HepG2 (cell line): ENCODE results near the gene FCRLA. TPM values are rescaled to one million over a fixed set of nuclear protein-coding genes. Genes with fewer than 3 reads are reported as not detected.

Experiments
- ATAC-seq: fragments of 200-7000 bp; cut with Tn5 transposase; 3 replicates; pipeline ENCODE4 v1.9.1; 2020; ENCODE audit warnings: mild to moderate bottlenecking, moderate library complexity
- BruUV-seq: library from RNA; stranded (reverse); fragments of 400-500 nt; replicated peaks from 2 replicates; lab custom pipeline; 2021; lab: Mats Ljungman, UMichigan
- CTCF ChIA-PET: fragments of 300-600 bp; formaldehyde crosslinking; extraction: SDS; loops from one replicate; lab custom pipeline; 2021; ENCODE audit warnings: low total read pairs, inconsistent platforms, low intra/inter-chr PET ratio; lab: Yijun Ruan, JAX
- POLR2A ChIA-PET: fragments of 350-600 bp; sonication (Branson Sonifier 250); formaldehyde crosslinking; loops from one replicate; lab custom pipeline; 2020; ENCODE audit warnings: antibody characterized with exemption, inconsistent platforms; lab: Yijun Ruan, JAX
- DNase-seq: peaks from one replicate; pipeline ENCODE4 v3.0.0-alpha.2; 2015; ENCODE audit warnings: low spot score
- FAIRE-seq: peaks from 3 replicates; lab custom pipeline; 2011; peaks lifted over from hg19 to GRCh38; lab: Jason Lieb, UNC
- H2AFZ ChIP-seq: one replicate; pipeline ENCODE4 v1.6.1; 2011; ENCODE audit warnings: low read length, inconsistent platforms
- H3K27ac ChIP-seq: fragments of 300-600 bp; 3 replicates; pipeline ENCODE4 v1.8.0; 2011; ENCODE audit warnings: mixed run types, mild to moderate bottlenecking, mixed read lengths, low read length, inconsistent platforms; ENCODE audit not compliant: insufficient read depth; ENCODE audit errors: extremely low read length
- H3K27me3 ChIP-seq, 2 experiments: fragments of 200-600 bp in 1 of 2; 2 replicates in 1 of 2; 3 replicates in 1 of 2; pipeline versions ENCODE4 v1.6.0 to v1.8.0; 2011; ENCODE audit warnings: low read length in 2 of 2, mild to moderate bottlenecking in 2 of 2, moderate library complexity in 2 of 2, inconsistent platforms in 1 of 2; ENCODE audit not compliant: insufficient read depth in 2 of 2, control insufficient read depth in 1 of 2
- H3K36me3 ChIP-seq, 2 experiments: fragments of 200-600 bp in 1 of 2; replicated peaks in 1 of 2; 2 replicates in 1 of 2; 3 replicates in 1 of 2; pipeline versions ENCODE4 v1.5.1 to v1.8.0; 2011; ENCODE audit warnings: low read length in 2 of 2, inconsistent platforms in 1 of 2; ENCODE audit not compliant: insufficient read depth in 2 of 2, control insufficient read depth in 1 of 2
- H3K4me1 ChIP-seq: 2 replicates; pipeline ENCODE4 v1.5.1; 2012; ENCODE audit warnings: low read length, inconsistent platforms; ENCODE audit not compliant: insufficient read depth
- H3K4me2 ChIP-seq: 2 replicates; pipeline ENCODE4 v1.6.0; 2011; ENCODE audit warnings: low read depth, low read length, inconsistent platforms
- H3K4me3 ChIP-seq, 3 experiments: fragments of 200-600 bp in 1 of 3; sonication (generic), shearing (Covaris generic) in 1 of 3; replicated peaks in 1 of 3; 2 replicates each; pipeline ENCODE4 v1.5.1; 2011 to 2016; ENCODE audit warnings: low read length in 3 of 3, inconsistent platforms in 2 of 3, low read depth in 2 of 3, mild to moderate bottlenecking in 2 of 3, control low read depth in 1 of 3, mixed read lengths in 1 of 3; ENCODE audit not compliant: insufficient read depth in 1 of 3
- H3K79me2 ChIP-seq: one replicate; pipeline ENCODE4 v1.6.1; 2011; ENCODE audit warnings: low read length, inconsistent platforms; ENCODE audit not compliant: insufficient read depth
- H3K9ac ChIP-seq: 2 replicates; pipeline ENCODE4 v1.6.0; 2011; ENCODE audit warnings: mild to moderate bottlenecking, low read depth, low read length, inconsistent platforms; ENCODE audit not compliant: insufficient read depth
- H3K9me3 ChIP-seq: 2 replicates; pipeline ENCODE4 v1.5.1; 2012; ENCODE audit warnings: mild to moderate bottlenecking, low read length
- H4K20me1 ChIP-seq: 2 replicates; pipeline ENCODE4 v1.6.0; 2011; ENCODE audit warnings: inconsistent platforms, mild to moderate bottlenecking, low read length, moderate library complexity; ENCODE audit not compliant: insufficient read depth
- MAFF ChIP-seq: IDR thresholded peaks from 2 replicates; pipeline ENCODE4 v1.6.1; 2011; ENCODE audit warnings: low read depth, low read length, improper control_type of control experiment
- MZF1 ChIP-seq: sonication (generic); formaldehyde crosslinking; IDR thresholded peaks from 2 replicates; pipeline ENCODE4 v1.8.1; 2023; ENCODE audit warnings: mild to moderate bottlenecking, missing genetic modification reagents, borderline replicate concordance
- NFATC3 ChIP-seq: sonication (generic); formaldehyde crosslinking; IDR thresholded peaks from 2 replicates; pipeline ENCODE4 v1.5.1; 2020; ENCODE audit warnings: mild to moderate bottlenecking, missing genetic modification reagents
- POLR2AphosphoS5 ChIP-seq: IDR thresholded peaks from 2 replicates; pipeline ENCODE4 v1.6.1; 2012; ENCODE audit warnings: low read depth, low read length
- PRPF4 ChIP-seq: fragments of 200-400 bp; formaldehyde crosslinking; IDR thresholded peaks from 2 replicates; pipeline ENCODE4 v1.6.1; 2016; ENCODE audit warnings: low read length, low read depth; ENCODE audit not compliant: poor library complexity, severe bottlenecking
- RAD21 ChIP-seq: fragments of 450-650 bp; formaldehyde crosslinking; IDR thresholded peaks from 2 replicates; pipeline ENCODE4 v1.5.0; 2020; ENCODE audit warnings: mild to moderate bottlenecking
- RNF2 ChIP-seq: fragments of 450-650 bp; conservative IDR thresholded peaks from 2 replicates; pipeline ENCODE4 v1.6.1; 2016; ENCODE audit warnings: low read depth
- SOX5 ChIP-seq: IDR thresholded peaks from 2 replicates; pipeline ENCODE4 v1.6.1; 2016; ENCODE audit warnings: borderline replicate concordance
- THYN1 ChIP-seq: sonication (generic); formaldehyde crosslinking; IDR thresholded peaks from 2 replicates; pipeline ENCODE4 v1.8.1; 2023; ENCODE audit warnings: low read depth, mild to moderate bottlenecking, moderate library complexity, missing genetic modification reagents, borderline replicate concordance
- U2AF2 ChIP-seq: fragments of 200-400 bp; formaldehyde crosslinking; IDR thresholded peaks from 2 replicates; pipeline ENCODE4 v1.6.1; 2017; ENCODE audit warnings: low read depth, mild to moderate bottlenecking, low read length
- ZNF160 ChIP-seq: sonication (generic); formaldehyde crosslinking; IDR thresholded peaks from 2 replicates; pipeline ENCODE4 v1.8.0; 2022; ENCODE audit warnings: mild to moderate bottlenecking, inconsistent platforms, missing genetic modification reagents
- ZNF629 ChIP-seq: sonication (generic); formaldehyde crosslinking; conservative IDR thresholded peaks from 2 replicates; pipeline ENCODE4 v1.5.0; 2020; ENCODE audit warnings: missing genetic modification reagents
- ZNF839 ChIP-seq: sonication (generic); formaldehyde crosslinking; IDR thresholded peaks from 2 replicates; pipeline ENCODE4 v1.4.0; 2020; ENCODE audit warnings: missing genetic modification reagents, mild to moderate bottlenecking, borderline replicate concordance
- ZSCAN30 ChIP-seq: sonication (generic); formaldehyde crosslinking; IDR thresholded peaks from 2 replicates; pipeline ENCODE4 v1.5.0; 2020; ENCODE audit warnings: mild to moderate bottlenecking, missing genetic modification reagents
- WGBS: methylation state at CpG from one replicate; pipeline ENCODE4 v1.1.6; 2017; ENCODE audit warnings: low lambda C conversion rate; 5-methylcytosine and 5-hydroxymethylcytosine counted together
- in situ Hi-C: cut with HindIII; loops from 2 replicates; pipeline ENCODE4 v1.10.0; 2017; ENCODE audit warnings: low pct_unique_long_range_greater_than_20kb; ENCODE audit not compliant: extremely low pct_ligation_motif_present
- intact Hi-C: fragments of 100-400 bp; cut with micrococcal nuclease; formaldehyde crosslinking; loops from one replicate; pipeline ENCODE4 v1.10.0; 2022; ENCODE audit not compliant: unreplicated experiment
- polyA plus RNA-seq, 8 experiments: library from polyadenylated mRNA; depleted of rRNA in 3 of 8; stranded (reverse) in 7 of 8; unstranded in 1 of 8; fragments of >200 nt; fragmentation: Illumina TruSeq in 4 of 8; extraction: Trizol in 4 of 8; gene quantifications; 2 replicates each; pipeline versions ENCODE4 v1.2.1 to v1.2.3, GENCODE V29; 2011 to 2016; ENCODE audit warnings: low read depth in 4 of 8, missing spikeins in 1 of 8, mixed read lengths in 1 of 8; ENCODE audit not compliant: insufficient read depth in 1 of 8
- total RNA-seq, 5 experiments: library from RNA; depleted of rRNA; stranded (reverse); fragments of >200 nt; fragmentation: Illumina TruSeq; extraction: Trizol; gene quantifications; 2 replicates each; pipeline ENCODE4 v1.2.3, GENCODE V29; 2016; ENCODE audit warnings: low read depth in 1 of 5
- TF ChIP-seq, protein P1 (sequence below): sonication (generic); formaldehyde crosslinking; IDR thresholded peaks from 2 replicates; pipeline ENCODE4 v1.5.0; 2020; ENCODE audit warnings: missing genetic modification reagents
- TF ChIP-seq, protein P2 (sequence below), 2 experiments: IDR thresholded peaks; 2 replicates each; pipeline ENCODE4 v1.6.1; 2011 to 2012; ENCODE audit warnings: low read length in 2 of 2, borderline replicate concordance in 1 of 2, low read depth in 1 of 2, mild to moderate bottlenecking in 1 of 2, moderate library complexity in 1 of 2
- TF ChIP-seq, protein P3 (sequence below): sonication (generic); formaldehyde crosslinking; IDR thresholded peaks from 2 replicates; pipeline ENCODE4 v1.9.0; 2022; ENCODE audit warnings: missing genetic modification reagents, mild to moderate bottlenecking, borderline replicate concordance

The FCRLA gene
- total and polyA plus RNA-seq, 2 of the 13 experiments (the other 11 are each of a cell fraction or from before 2014, with no cell fraction given): not detected

DNA sequence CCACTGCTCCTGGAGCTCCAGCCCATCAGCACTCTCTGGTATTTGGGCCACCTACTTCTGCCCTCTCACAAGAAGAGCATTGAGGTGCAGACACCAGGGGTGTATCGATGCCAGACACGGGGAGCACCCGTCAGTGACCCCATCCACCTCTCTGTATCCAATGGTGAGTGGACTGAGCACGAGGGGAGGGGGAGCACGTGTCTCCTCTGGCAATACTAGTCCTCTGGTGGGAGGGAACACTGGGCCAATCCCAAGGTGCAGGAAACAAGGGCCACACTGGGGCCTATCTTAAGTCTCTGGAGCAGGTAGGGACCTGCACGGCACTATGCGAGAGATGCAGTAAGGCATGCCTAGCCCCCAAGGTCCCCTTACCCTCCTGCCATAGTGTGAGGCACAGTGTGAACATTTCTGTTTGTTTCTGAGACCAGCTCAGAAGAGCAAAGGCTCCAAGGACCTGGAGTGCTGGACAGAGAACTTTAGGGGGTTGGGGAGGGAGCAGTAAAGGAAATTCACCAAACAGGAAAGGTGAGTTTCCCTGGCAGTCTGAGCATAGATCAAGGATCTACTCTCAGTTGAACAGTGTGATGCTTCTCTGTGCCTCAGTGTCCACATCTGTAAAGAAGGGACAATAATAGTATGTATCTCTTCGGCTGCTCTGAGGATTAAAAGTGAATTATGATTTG, 16.6 kb downstream of the FCRLA start:
- H3K4me2 ChIP-seq: no peak overlapping the region
- FAIRE-seq: no peak
- CTCF ChIA-PET: no interaction called here

More for the DNA sequence above, 16.6 kb downstream of the FCRLA start:
- 75% methylated on average over 3 of the region's 8 CpGs for WGBS
- Histone ChIP-seq H3K9ac (no peak overlapping the region), H2AFZ (no peak overlapping the region), H3K27me3 (peaks cover 3 to 34% of the 10 kb centered on the region in 2 experiments; a peak in 4 of 5 replicates), H3K4me3 (no peak overlapping the region), H3K79me2 (no peaks in the 10 kb centered on the region), H3K4me1 (peaks cover 19% of the 10 kb centered on the region), H3K27ac (no peak overlapping the region), H3K9me3 (no peaks in the 10 kb centered on the region), H4K20me1 (no peaks in the 10 kb centered on the region), H3K36me3 (no peaks in the 10 kb centered on the region)
- DNase-seq (no peak), ATAC-seq (no peak)
- TF ChIP-seq ZNF160 (CRISPR knock-in tag) (no peak), SOX5 (CRISPR knock-in tag) (no peak), ZNF839 (CRISPR knock-in tag) (no peak), RAD21 (CRISPR knock-in tag) (no peak), RNF2 (no peak), POLR2AphosphoS5 (no peak), NFATC3 (CRISPR knock-in tag) (no peak), MAFF (no peak), ZNF629 (CRISPR knock-in tag) (no peak), ZSCAN30 (no peak), THYN1 (CRISPR knock-in tag) (no peak), PRPF4 (no peak), MZF1 (CRISPR knock-in tag) (no peak), U2AF2 (no peak)
- TF ChIP-seq, protein P1, sequence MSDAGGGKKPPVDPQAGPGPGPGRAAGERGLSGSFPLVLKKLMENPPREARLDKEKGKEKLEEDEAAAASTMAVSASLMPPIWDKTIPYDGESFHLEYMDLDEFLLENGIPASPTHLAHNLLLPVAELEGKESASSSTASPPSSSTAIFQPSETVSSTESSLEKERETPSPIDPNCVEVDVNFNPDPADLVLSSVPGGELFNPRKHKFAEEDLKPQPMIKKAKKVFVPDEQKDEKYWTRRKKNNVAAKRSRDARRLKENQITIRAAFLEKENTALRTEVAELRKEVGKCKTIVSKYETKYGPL: no peak
- TF ChIP-seq, protein P2, sequence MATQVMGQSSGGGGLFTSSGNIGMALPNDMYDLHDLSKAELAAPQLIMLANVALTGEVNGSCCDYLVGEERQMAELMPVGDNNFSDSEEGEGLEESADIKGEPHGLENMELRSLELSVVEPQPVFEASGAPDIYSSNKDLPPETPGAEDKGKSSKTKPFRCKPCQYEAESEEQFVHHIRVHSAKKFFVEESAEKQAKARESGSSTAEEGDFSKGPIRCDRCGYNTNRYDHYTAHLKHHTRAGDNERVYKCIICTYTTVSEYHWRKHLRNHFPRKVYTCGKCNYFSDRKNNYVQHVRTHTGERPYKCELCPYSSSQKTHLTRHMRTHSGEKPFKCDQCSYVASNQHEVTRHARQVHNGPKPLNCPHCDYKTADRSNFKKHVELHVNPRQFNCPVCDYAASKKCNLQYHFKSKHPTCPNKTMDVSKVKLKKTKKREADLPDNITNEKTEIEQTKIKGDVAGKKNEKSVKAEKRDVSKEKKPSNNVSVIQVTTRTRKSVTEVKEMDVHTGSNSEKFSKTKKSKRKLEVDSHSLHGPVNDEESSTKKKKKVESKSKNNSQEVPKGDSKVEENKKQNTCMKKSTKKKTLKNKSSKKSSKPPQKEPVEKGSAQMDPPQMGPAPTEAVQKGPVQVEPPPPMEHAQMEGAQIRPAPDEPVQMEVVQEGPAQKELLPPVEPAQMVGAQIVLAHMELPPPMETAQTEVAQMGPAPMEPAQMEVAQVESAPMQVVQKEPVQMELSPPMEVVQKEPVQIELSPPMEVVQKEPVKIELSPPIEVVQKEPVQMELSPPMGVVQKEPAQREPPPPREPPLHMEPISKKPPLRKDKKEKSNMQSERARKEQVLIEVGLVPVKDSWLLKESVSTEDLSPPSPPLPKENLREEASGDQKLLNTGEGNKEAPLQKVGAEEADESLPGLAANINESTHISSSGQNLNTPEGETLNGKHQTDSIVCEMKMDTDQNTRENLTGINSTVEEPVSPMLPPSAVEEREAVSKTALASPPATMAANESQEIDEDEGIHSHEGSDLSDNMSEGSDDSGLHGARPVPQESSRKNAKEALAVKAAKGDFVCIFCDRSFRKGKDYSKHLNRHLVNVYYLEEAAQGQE (IDR thresholded peaks at IDR 0.05; ENCODE audit: borderline replicate concordance in 1 of 2, low read depth in 1 of 2, low read length in 2 of 2): no peak
- TF ChIP-seq, protein P3, sequence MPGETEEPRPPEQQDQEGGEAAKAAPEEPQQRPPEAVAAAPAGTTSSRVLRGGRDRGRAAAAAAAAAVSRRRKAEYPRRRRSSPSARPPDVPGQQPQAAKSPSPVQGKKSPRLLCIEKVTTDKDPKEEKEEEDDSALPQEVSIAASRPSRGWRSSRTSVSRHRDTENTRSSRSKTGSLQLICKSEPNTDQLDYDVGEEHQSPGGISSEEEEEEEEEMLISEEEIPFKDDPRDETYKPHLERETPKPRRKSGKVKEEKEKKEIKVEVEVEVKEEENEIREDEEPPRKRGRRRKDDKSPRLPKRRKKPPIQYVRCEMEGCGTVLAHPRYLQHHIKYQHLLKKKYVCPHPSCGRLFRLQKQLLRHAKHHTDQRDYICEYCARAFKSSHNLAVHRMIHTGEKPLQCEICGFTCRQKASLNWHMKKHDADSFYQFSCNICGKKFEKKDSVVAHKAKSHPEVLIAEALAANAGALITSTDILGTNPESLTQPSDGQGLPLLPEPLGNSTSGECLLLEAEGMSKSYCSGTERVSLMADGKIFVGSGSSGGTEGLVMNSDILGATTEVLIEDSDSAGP (CRISPR knock-in tag): no peak
- intact Hi-C loops (no loop called here), in situ Hi-C loops (no loop called here)
- POLR2A ChIA-PET: no interaction called here
- no TSS peak for BruUV-seq
